Nephron progenitor cell (in vitro differentiated cells): ENCODE data around the gene RAB11FIP4.

Source experiments
- DNase-seq: peaks from one replicate; pipeline ENCODE4 v3.0.0; 2021
- H3K27ac Mint-ChIP-seq: 2 replicates; pipeline ENCODE4 v1.8.0; 2021; ENCODE audit warnings: mild to moderate bottlenecking, moderate library complexity, mixed read lengths
- H3K27me3 Mint-ChIP-seq: 2 replicates; pipeline ENCODE4 v1.8.0; 2021; ENCODE audit warnings: mild to moderate bottlenecking, low read depth, mixed read lengths; ENCODE audit not compliant: poor library complexity
- H3K36me3 Mint-ChIP-seq: 2 replicates; pipeline ENCODE4 v1.8.0; 2021; ENCODE audit warnings: low read depth, mixed read lengths
- H3K4me1 Mint-ChIP-seq: 2 replicates; pipeline ENCODE4 v1.8.0; 2021; ENCODE audit warnings: mixed read lengths
- H3K4me3 Mint-ChIP-seq: 2 replicates; pipeline ENCODE4 v1.8.0; 2021; ENCODE audit warnings: mild to moderate bottlenecking, moderate library complexity, mixed read lengths
- H3K9me3 Mint-ChIP-seq: 2 replicates; pipeline ENCODE4 v1.8.0; 2021; ENCODE audit warnings: mild to moderate bottlenecking, moderate library complexity, mixed read lengths
- TF ChIP-seq, protein P1 (sequence below): fragments of 200-600 bp; sonication (generic); IDR thresholded peaks from 2 replicates; pipeline ENCODE4 v1.5.0; 2021; ENCODE audit warnings: antibody characterized with exemption

Gene RAB11FIP4

DNA sequence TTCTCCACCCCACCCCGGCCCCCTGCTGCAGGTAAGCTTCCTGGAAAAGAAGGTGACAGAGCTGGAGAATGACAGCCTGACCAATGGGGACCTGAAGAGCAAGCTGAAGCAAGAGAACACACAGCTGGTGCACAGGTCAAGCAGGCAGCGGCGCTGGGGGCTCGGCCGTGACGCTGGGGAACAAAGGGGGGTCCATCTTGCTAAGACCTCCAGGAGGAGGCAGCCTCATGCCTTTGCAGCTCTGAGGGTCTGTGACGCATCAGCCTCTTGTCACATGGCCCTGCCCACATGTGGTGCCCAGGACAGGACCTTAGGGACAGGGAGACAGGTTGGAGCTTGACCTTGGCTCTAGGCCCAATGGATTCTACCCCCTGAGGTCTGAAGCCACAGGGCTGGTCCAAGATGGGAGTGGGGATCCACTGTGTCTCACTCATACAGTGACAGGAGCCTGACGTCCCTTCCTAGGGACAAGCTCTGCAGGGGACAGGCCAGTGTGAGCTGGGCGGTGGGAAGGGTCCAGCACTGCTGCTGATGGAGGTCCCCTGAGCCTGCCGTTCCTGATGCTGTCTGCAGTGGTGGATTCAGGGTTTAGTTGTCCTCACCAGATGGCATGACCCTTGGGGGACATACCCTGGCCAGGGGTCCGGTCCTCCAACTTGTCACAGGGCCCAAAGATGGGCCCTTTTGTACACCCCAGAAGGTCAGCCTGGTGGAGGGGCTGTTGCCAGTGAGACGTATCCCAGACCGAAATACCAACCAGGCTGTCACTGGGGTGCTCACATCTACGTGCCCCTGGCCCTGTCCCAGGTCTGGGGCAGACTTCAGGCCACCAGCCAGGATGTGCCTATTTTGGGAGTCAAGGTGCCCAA, 132.6 kb downstream of the RAB11FIP4 start:
- Mint-ChIP-seq H3K36me3 (peaks cover 12% of the 10 kb centered on the region), H3K27me3 (no peaks in the 10 kb centered on the region), H3K4me3 (no peak overlapping the region), H3K9me3 (no peaks in the 10 kb centered on the region), H3K4me1 (no peaks in the 10 kb centered on the region), H3K27ac (no peak overlapping the region)
- DNase-seq, result no peak
- TF ChIP-seq, protein P1, sequence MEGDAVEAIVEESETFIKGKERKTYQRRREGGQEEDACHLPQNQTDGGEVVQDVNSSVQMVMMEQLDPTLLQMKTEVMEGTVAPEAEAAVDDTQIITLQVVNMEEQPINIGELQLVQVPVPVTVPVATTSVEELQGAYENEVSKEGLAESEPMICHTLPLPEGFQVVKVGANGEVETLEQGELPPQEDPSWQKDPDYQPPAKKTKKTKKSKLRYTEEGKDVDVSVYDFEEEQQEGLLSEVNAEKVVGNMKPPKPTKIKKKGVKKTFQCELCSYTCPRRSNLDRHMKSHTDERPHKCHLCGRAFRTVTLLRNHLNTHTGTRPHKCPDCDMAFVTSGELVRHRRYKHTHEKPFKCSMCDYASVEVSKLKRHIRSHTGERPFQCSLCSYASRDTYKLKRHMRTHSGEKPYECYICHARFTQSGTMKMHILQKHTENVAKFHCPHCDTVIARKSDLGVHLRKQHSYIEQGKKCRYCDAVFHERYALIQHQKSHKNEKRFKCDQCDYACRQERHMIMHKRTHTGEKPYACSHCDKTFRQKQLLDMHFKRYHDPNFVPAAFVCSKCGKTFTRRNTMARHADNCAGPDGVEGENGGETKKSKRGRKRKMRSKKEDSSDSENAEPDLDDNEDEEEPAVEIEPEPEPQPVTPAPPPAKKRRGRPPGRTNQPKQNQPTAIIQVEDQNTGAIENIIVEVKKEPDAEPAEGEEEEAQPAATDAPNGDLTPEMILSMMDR, result no peak

DNA sequence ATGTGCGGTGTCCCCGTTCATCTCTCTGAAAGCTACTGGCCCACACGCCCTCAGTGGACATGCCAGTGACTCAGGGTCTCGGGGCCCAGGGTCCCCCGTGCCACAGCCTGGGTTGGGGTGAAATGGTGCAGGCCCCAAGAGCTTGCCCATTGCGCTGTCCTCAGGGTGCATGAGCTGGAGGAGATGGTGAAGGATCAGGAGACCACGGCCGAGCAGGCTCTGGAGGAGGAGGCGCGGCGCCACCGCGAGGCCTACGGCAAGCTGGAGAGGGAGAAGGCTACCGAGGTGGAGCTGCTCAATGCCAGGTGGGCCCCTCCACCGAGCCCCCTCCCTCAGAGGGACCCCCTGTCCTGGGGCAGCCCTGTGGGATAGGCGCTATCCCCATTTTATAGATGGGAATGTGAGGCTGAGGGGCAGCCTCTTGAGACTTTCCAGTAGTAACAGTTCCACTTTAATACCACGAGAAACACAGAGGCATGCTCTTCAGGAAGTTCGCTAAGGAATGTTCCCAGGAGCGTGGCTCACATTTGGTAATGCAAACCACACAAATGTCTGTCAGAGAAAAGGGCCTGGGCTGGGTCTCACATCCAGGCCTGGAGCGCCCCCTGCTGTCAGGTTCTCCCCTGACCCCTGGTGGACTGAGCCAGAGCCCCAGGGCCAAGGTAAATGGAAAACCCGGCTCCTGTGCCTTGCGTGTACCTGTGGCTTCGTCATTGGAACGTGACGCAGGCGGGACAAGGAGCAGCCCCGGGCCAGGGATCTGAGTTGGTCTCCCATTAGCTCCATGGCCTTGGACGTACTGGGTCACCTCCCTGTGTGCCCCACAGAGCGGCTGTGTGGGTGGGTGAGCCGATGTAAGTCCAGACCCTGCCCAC, 133.7 kb downstream of the RAB11FIP4 start:
- Mint-ChIP-seq H3K4me1 (no peaks in the 10 kb centered on the region), H3K27me3 (no peaks in the 10 kb centered on the region), H3K9me3 (no peaks in the 10 kb centered on the region), H3K4me3 (no peak overlapping the region), H3K27ac (no peak overlapping the region), H3K36me3 (peaks cover 12% of the 10 kb centered on the region)
- peak; percentile 97 for DNase-seq
- TF ChIP-seq, protein P1, result peak; percentile 90

DNA sequence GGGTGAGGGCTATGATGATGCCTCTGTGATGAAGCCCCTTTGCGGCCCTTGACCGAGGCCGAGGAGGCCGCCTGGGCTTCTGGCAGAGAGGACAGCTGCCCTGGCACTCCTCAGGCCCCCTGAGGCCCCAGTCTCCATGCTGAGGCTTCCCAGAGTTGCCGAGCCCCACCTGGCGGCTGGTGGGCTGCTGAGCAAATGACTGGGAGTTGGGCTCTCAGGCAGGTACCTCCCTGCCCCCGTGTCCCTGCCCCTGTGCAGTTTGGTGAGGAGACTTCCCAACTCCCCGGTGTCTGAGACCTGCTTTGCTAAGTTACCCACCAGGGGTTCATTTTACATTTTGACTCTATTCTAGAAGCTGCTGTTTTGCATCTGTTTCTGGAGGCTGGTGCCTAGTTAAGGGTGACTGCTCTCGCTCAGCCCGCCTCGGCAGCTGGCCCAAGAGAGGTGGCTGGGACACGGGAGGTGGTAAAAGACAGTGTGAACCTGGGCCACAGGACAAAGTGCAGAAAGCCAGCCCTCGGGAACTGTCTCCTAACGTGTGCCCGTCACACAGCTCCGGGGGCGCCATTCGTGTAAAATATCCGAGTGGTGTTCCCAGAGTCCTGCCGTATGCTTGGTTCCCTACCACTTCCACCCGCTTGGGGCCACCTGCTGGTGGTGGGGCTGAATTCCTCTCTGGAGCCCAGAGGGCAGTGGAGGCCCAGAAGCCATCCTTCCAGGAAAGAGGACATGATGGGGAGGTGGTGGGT, 134.5 kb downstream of the RAB11FIP4 start:
- no peaks in the 10 kb centered on the region for H3K9me3 Mint-ChIP-seq
- no peaks in the 10 kb centered on the region for H3K4me1 Mint-ChIP-seq
- H3K36me3 Mint-ChIP-seq, result peaks cover 12% of the 10 kb centered on the region
- H3K27me3 Mint-ChIP-seq, result no peaks in the 10 kb centered on the region
- no peak for DNase-seq
- H3K4me3 Mint-ChIP-seq, result no peak overlapping the region
- TF ChIP-seq, protein P1, result peak; percentile 17
- no peak overlapping the region for H3K27ac Mint-ChIP-seq

DNA sequence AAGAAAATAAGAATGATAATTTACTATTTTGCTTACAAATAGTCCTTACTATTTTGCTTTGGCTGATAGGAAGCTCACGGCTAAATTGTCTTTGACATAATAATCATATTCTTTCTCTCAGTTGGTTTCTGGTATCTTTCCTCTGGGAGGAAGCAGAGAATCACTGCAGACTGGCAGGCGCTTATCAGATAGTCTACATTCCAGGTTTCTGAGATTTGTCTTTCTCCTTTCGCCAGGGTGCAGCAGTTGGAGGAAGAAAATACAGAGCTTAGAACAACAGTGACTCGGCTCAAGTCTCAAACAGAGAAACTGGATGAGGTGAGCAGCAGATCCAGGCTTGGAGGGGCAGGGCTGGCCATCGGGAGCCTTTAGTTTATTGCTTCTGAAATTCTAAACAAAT, 136.1 kb downstream of the RAB11FIP4 start:
- no peaks in the 10 kb centered on the region for H3K4me1 Mint-ChIP-seq
- no peaks in the 10 kb centered on the region for H3K27me3 Mint-ChIP-seq
- no peak overlapping the region for H3K4me3 Mint-ChIP-seq
- H3K36me3 Mint-ChIP-seq, result peaks cover 12% of the 10 kb centered on the region
- TF ChIP-seq, protein P1, result no peak
- DNase-seq, result no peak
- H3K27ac Mint-ChIP-seq, result no peak overlapping the region
- H3K9me3 Mint-ChIP-seq, result no peaks in the 10 kb centered on the region

DNA sequence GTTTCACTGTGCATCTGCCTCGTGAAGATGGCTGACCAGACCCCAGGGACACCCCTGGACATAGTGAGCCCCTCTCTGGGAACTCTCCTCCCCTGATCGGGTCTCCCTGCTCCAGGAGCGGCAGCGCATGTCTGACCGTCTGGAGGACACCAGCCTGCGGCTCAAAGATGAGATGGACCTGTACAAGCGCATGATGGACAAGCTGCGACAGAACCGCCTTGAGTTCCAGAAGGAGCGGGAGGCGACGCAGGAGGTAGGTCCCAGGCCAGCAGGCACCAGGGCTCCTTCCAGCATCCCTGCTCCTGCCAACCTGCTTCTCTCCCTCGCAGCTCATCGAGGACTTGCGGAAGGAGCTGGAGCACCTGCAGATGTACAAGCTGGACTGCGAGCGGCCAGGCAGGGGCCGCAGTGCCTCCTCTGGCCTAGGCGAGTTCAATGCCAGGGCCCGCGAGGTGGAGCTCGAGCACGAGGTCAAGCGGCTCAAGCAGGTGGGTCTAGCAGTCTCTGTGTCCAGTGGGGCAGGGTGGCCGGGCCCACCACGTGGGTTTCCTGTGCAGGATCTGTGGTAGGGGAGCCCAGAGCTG, 136.9 kb downstream of the RAB11FIP4 start:
- Mint-ChIP-seq H3K27ac (no peak overlapping the region), H3K4me3 (no peak overlapping the region), H3K9me3 (no peaks in the 10 kb centered on the region), H3K36me3 (peaks cover 10% of the 10 kb centered on the region), H3K27me3 (no peaks in the 10 kb centered on the region), H3K4me1 (peaks cover 7% of the 10 kb centered on the region)
- TF ChIP-seq, protein P1, result no peak
- DNase-seq, result no peak
